NCI-H82 (cell line): ENCODE results near the gene LARP1.
"Not testable (repeated sequence)": the region's sequence is repeated elsewhere in the genome, so short reads cannot be mapped to it uniquely, and the experiment has no call there.

Experiments
- DNase-seq: peaks from one replicate; lab custom pipeline; 2025; lab: John Stamatoyannopoulos, UW

Gene LARP1

GRCh38 chr5:154735362-154735761 lies 19.8 kb upstream of the LARP1 start:
- DNase-seq: not testable (repeated sequence)

- not testable (repeated sequence) for DNase-seq
Measured at GRCh38 chr5:154736372-154736771, 18.8 kb upstream of the LARP1 start.

DNA sequence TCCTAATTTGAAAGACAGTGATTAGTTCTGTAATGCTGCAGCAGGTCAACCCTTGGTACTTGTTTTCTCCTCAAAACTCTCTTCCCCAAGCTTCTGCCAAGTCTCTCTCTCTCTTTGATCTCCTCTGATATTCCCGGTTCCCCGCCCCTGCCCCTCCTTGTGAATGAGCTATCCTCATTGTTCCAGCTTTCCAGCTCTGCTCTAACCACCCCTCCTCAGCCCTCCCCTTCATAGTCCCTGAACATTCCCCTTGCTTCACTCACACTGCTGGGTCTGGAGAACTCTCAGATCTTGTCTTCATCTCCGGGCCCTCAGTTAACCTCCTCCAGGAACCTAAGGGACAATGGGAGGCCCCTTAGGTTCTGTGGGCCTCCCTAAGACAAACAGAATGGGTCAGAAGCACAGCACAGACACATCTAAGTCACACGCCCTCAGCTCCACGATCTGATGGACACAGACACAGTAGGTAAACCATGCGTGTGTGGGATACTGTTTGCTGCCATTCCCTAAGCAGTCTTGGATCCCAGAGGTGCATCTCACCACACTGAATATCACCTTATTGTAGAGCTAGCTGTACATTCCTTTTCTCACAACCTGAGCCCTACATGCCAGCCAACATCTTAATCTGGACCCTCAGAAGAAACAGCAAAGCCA lies 17.4 kb upstream of the LARP1 start:
- DNase-seq: no peak

DNA sequence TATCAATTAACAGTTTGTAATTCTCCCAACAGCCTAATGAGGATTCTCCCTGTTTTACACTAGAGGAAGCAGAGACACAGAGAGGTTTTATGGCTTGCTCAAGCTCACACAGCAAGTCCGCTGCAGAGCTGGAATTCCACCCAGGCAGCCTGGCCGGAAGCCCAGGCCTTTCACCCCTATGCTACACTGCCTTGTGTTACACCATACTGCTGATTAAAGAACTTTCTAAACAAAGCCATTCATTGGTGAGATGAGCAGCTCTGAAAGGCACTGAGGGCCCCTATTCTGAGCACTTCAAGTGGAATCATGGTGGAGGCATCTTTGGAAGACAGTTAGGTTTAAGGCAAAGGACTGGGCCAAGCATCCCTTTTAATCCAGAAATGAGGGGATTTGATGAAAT lies 14.7 kb upstream of the LARP1 start:
- no peak for DNase-seq

DNA sequence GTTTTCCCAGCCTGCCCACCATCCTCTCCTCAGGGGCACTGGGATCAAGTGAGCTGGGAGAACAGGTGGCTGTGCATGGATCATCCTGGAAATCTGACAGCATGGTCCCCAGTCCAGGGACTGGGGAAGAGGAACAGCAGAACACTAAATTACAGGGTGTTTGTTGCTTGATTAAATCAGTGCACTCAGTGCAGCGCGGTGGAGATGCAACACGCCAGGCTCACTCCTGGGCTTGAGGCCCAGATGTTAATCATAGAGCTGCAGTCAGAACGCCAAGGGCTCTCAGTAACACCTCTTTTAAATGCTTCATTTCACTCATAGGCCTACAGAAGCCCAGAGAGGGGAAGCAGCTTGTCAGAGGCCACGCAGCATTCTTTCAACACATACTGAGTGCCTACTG lies 14.2 kb upstream of the LARP1 start:
- DNase-seq: peak; percentile 49

DNA sequence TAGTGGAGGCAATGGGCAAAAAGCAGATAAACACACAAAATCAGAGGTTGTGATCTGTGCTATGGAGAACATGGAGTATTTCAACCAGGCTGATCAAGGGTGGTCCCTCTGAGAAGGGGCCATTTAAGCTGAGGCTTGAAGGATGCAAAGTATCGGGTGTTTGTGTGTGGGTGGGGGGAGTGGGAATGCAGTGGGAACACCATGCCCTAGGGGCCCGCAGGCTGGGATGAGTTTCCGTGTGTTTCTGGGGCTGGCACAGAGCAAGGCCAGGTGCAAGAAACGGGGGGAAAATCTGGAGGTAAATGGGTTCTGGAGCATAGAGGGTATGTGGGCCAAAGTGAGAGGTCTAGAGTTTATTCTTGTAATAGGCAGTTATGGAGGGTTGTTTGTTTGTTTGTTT lies 13.8 kb upstream of the LARP1 start:
- DNase-seq: no peak

GRCh38 chr5:154743812-154744211 lies 11.4 kb upstream of the LARP1 start:
- no peak for DNase-seq

- DNase-seq: no peak
Measured at GRCh38 chr5:154745349-154745748, 9.8 kb upstream of the LARP1 start.

DNA sequence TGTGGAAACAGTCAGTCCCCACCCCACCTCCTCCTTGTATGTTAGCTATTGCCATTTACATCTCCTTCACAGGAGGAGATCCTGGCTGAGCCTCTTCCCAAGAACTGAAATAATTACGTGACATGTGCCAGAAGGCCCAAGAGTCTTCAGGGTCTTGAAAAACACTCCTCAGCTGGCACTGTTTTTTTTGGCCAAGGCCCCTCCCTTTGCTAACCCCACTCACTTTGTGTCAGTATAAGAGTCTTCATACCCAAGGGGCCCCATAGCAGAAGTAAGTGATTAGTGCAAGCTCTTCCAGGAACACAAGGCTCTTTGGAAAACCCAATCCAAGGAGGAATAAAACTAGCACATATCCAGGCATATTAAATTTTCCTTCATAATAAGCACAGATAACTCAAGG lies 5.7 kb upstream of the LARP1 start:
- DNase-seq: peak; percentile 42

GRCh38 chr5:154750641-154751040 lies 4.5 kb upstream of the LARP1 start:
- not testable (repeated sequence) for DNase-seq

DNA sequence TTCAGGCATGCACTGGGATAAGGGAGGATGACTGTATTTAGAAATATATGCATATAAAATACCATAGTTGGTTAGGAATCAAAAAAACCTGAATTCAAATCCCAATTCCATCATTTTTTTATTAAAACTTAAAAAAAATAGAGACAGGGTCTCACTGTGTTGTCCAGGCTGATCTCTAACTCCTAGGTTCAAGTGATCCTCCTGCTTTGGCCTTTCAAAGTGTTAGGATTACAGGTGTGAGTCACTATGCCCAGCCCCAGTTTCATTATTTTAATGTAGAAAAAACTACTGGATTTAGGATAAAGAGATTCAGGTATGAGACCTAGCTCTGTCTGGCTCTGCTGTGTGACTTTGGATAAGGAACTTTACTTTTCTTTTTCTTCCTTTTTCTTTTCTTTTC lies 3.3 kb upstream of the LARP1 start:
- no peak for DNase-seq

- DNase-seq: peak; percentile 55
Measured at GRCh38 chr5:154753792-154754191, 1.4 kb upstream of the LARP1 start.

GRCh38 chr5:154754460-154755360 lies 467 bp upstream of the LARP1 start:
- DNase-seq: peak; percentile 99

- peak; percentile 33 for DNase-seq
Measured at GRCh38 chr5:154756009-154756867, 1.1 kb downstream of the LARP1 start.

- peak; percentile 48 for DNase-seq
Measured at GRCh38 chr5:154756868-154757813, 2.0 kb downstream of the LARP1 start.

DNA sequence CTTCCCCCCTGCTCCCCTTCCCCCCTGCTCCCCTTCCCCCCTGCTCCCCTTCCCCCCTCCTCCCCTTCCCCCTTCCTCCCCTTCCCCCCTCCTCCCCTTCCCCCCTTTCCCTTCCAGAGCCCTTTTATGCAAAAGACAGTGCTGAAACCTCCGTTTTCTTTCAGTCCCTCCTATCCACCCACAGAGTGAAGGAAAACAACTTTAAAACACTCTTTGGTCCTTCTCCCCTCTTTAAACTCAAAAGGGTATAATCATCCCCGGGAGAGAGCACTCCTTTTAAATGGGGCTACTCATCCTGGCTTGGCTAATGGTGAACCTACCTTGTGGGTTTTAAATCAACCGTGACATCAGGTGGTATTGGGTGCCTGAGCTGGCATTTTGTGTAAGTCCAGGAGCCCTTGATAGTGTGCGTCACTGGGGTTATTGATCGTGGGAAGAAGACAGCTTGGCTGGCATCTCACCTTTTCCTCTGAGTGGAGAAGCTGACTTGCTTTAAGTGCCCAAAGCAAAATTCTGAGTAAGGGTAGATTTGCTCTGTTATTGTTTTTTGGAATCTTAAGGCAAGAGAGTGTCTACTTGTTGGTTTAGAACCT lies 2.7 kb downstream of the LARP1 start:
- DNase-seq: peak; percentile 23

- DNase-seq: no peak
Measured at GRCh38 chr5:154758493-154758892, 3.3 kb downstream of the LARP1 start.

GRCh38 chr5:154758977-154759376 lies 3.8 kb downstream of the LARP1 start:
- DNase-seq: no peak

DNA sequence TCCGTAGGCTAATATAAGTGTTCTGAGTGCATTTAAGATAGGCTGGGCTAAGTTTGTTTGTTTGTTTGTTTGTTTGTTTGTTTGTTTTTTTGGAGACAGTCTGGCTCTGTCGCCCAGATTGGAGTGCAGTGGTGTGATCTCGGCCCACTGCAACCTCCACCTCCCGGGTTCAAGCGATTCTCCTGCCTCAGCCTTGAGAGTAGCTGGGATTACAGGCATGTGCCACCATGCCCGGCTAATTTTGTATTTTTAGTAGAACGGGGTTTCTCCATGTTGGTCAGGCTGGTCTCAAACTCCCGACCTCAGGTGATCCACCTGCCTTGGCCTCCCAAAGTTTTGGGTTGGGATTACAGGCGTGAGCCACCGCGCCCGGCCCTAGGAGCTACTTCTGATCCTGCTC lies 4.7 kb downstream of the LARP1 start:
- DNase-seq: not testable (repeated sequence)

DNA sequence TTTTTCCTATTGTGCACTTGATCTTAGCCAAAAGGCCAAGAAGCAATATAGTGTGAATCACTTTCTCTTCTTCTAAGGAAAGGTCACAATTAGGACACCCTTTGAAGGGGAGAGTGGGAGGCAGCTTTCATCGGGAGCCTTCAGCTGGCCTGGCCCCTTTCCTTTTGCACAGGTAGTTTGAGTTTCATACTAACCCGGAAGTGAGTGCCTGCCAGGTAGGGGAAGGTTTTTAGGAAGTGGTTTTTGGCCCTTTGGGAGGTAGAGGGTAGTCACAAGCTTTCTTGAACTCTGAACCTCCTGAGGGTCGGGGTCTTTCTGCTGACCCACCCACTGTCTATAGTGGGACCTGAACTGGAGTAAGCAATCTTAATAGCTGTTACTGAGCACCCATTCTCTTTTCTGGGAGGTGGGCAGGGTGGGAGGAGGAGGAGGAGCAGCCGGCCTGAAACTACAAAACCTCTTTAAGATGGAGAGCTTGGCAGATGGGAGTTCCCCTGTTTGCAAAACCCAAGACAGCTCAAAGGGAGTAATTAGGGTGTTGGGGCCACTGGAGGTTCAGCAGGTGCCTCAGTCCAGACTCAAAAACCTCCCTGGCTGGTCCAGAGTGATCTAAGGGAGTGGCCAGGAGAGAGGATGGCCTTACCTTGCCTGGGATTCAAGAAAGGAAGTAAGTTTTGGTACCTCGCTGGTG lies 6.0 kb downstream of the LARP1 start:
- no peak for DNase-seq
